Aorta (tissue), 5 donors: ENCODE results near the gene KRT83. TPM values are rescaled to one million over a fixed set of nuclear protein-coding genes. Genes with fewer than 3 reads are reported as not detected.
A peak's percentile ranks its signal among the peaks of the same experiment; 100 is the strongest.
"Not testable (repeated sequence)": the region's sequence is repeated elsewhere in the genome, so short reads cannot be mapped to it uniquely, and the experiment has no call there.

Experiments used
- ATAC-seq: fragments of 200-7000 bp; cut with Tn5 transposase; one replicate; pipeline ENCODE4 v1.9.1; 2022; ENCODE audit warnings: moderate library complexity; ENCODE audit not compliant: low FRiP score
- DNase-seq, 2 donors: peaks; one replicate each; pipeline ENCODE4 v3.0.0-alpha.2; 2020
- H3K27ac ChIP-seq, 2 donors: one replicate each; pipeline ENCODE4 v1.5.1; 2013; ENCODE audit warnings: low read length in 2 of 2, mild to moderate bottlenecking in 2 of 2, moderate library complexity in 2 of 2, control low read depth in 1 of 2, inconsistent platforms in 1 of 2, low read depth in 1 of 2
- H3K27me3 ChIP-seq, 2 donors: one replicate each; pipeline ENCODE4 v1.6.1; 2013; ENCODE audit warnings: control low read depth in 1 of 2, low read length in 1 of 2, mild to moderate bottlenecking in 1 of 2, moderate library complexity in 1 of 2; ENCODE audit not compliant: insufficient read depth in 2 of 2, control insufficient read depth in 1 of 2
- H3K36me3 ChIP-seq, 2 donors: one replicate each; pipeline ENCODE4 v1.6.1; 2013; ENCODE audit warnings: control low read depth in 1 of 2, low read length in 1 of 2, mild to moderate bottlenecking in 1 of 2; ENCODE audit not compliant: insufficient read depth in 2 of 2, control insufficient read depth in 1 of 2
- H3K4me1 ChIP-seq, 2 donors: one replicate each; pipeline ENCODE4 v1.6.1; 2013; ENCODE audit warnings: low read length in 2 of 2, control low read depth in 1 of 2, mild to moderate bottlenecking in 1 of 2, moderate library complexity in 1 of 2; ENCODE audit not compliant: insufficient read depth in 2 of 2, control insufficient read depth in 1 of 2
- H3K4me3 ChIP-seq, 2 donors: one replicate each; pipeline ENCODE4 v1.5.1; 2013; ENCODE audit warnings: low read length in 2 of 2, control low read depth in 1 of 2, mild to moderate bottlenecking in 1 of 2
- H3K9me3 ChIP-seq: one replicate; pipeline ENCODE4 v1.6.1; 2013; ENCODE audit warnings: mild to moderate bottlenecking, low read length; ENCODE audit not compliant: control insufficient read depth
- WGBS, 2 donors: extraction: QIAGEN DNeasy Blood & Tissue Kit; methylation state at CpG; one replicate each; pipeline ENCODE4 v1.1.7; 2013; 5-methylcytosine and 5-hydroxymethylcytosine counted together
- intact Hi-C, 2 donors: fragments of 100-400 bp; cut with DNase I; formaldehyde crosslinking; loops; one replicate each; pipeline versions ENCODE4 v1.14.2 to v1.15.0; 2022
- polyA plus RNA-seq, 2 donors: library from polyadenylated mRNA; stranded (reverse); fragments of 200-250 nt; gene quantifications; one replicate each; pipeline ENCODE4 v1.2.3, GENCODE V29; 2013
- total RNA-seq, 2 donors: library from RNA; stranded (reverse); fragmentation: NEBNext Ultra II Directional; extraction: Animal tissue kit (Norgen Biotek cat#: 25700); gene quantifications; one replicate each; pipeline ENCODE4 v1.2.1, GENCODE V29; 2021
- donor health status: healthy with polysubstance abuse.
- donor health status: Bipolar disorder and iron deficiency.
- donor health status: DM: no; HTN: no; CAD: no.
- donor health status: DM: no; HTN: no; CAD: no.
- donor health status: DM: yes; HTN: yes; CAD: no.

Gene KRT83
- total and polyA plus RNA-seq, 4 donors: not detected

- Histone ChIP-seq H3K9me3 (no peaks in the 10 kb centered on the region), H3K36me3 (no peaks in the 10 kb centered on the region), H3K4me1 (no peaks in the 10 kb centered on the region), H3K4me3 (no peak overlapping the region), H3K27me3 (no peaks in the 10 kb centered on the region), H3K27ac (no peak overlapping the region)
- intact Hi-C loops: no loop called here
- WGBS, 2 donors: 86 to 89% methylated on average over 6 of the region's 6 CpGs
- DNase-seq: no peak
- no peak for ATAC-seq
These were observed 28.0 kb upstream of the KRT83 start for GRCh38 chr12:52349196-52349595.

GRCh38 chr12:52347551-52348510 lies 26.6 kb upstream of the KRT83 start:
- Histone ChIP-seq H3K9me3 (peaks cover 2% of the 10 kb centered on the region), H3K36me3 (no peaks in the 10 kb centered on the region), H3K4me1 (no peaks in the 10 kb centered on the region), H3K27me3 (no peaks in the 10 kb centered on the region), H3K4me3 (no peak overlapping the region), H3K27ac (no peak overlapping the region)
- 86 to 87% methylated on average over 16 of the region's 16 CpGs for WGBS, 2 donors
- DNase-seq: peak; percentile 26 to 47
- ATAC-seq: no peak
- intact Hi-C loops: no loop called here

- Histone ChIP-seq H3K9me3 (peaks cover 2% of the 10 kb centered on the region), H3K4me3 (no peak overlapping the region), H3K27ac (no peak overlapping the region), H3K27me3 (no peaks in the 10 kb centered on the region), H3K4me1 (no peaks in the 10 kb centered on the region), H3K36me3 (no peaks in the 10 kb centered on the region)
- DNase-seq (peak; percentile 13 to 28), ATAC-seq (peak; percentile 6)
- 87 to 88% methylated on average over 9 of the region's 9 CpGs for WGBS, 2 donors
- intact Hi-C loops: no loop called here
These were observed 25.8 kb upstream of the KRT83 start for GRCh38 chr12:52347016-52347415.

- ATAC-seq (peak; percentile 19), DNase-seq (peak; percentile 33 to 48)
- intact Hi-C loops: no loop called here
- peaks cover 2% of the 10 kb centered on the region for H3K9me3 ChIP-seq
- H3K27me3 ChIP-seq: no peaks in the 10 kb centered on the region
- H3K36me3 ChIP-seq: no peaks in the 10 kb centered on the region
- no peaks in the 10 kb centered on the region for H3K4me1 ChIP-seq
- H3K27ac ChIP-seq: no peak overlapping the region
- H3K4me3 ChIP-seq: no peak overlapping the region
- 13 to 25% methylated on average over 4 of the region's 4 CpGs for WGBS, 2 donors
These were observed 25.4 kb upstream of the KRT83 start for GRCh38 chr12:52346593-52346992.

- peak in 1 of 2 donors; percentile 51 for DNase-seq
- ATAC-seq, H3K27ac ChIP-seq, H3K4me1 ChIP-seq, H3K9me3 ChIP-seq, H3K27me3 ChIP-seq, H3K4me3 ChIP-seq, H3K36me3 ChIP-seq, intact Hi-C loops: not testable (repeated sequence)
- 95% methylated on average over 8 of the region's 8 CpGs for WGBS, 2 donors
These were observed 23.8 kb upstream of the KRT83 start for GRCh38 chr12:52345041-52345440.

GRCh38 chr12:52344111-52344510 lies 22.9 kb upstream of the KRT83 start:
- DNase-seq (peak in 1 of 2 donors; percentile 52), ATAC-seq (no peak)
- no peak overlapping the region for H3K27ac ChIP-seq
- H3K4me3 ChIP-seq: no peak overlapping the region
- no peaks in the 10 kb centered on the region for H3K4me1 ChIP-seq
- 96 to 98% methylated on average over 12 of the region's 12 CpGs for WGBS, 2 donors
- H3K27me3 ChIP-seq: no peaks in the 10 kb centered on the region
- intact Hi-C loops: no loop called here
- H3K9me3 ChIP-seq: peaks cover 2% of the 10 kb centered on the region
- no peaks in the 10 kb centered on the region for H3K36me3 ChIP-seq

GRCh38 chr12:52343550-52343949 lies 22.4 kb upstream of the KRT83 start:
- Histone ChIP-seq H3K4me3 (no peak overlapping the region), H3K27me3 (no peaks in the 10 kb centered on the region), H3K4me1 (no peaks in the 10 kb centered on the region), H3K36me3 (no peaks in the 10 kb centered on the region), H3K27ac (no peak overlapping the region), H3K9me3 (peaks cover 2% of the 10 kb centered on the region)
- no peak for ATAC-seq
- intact Hi-C loops: no loop called here
- 73 to 97% methylated on average over 2 of the region's 2 CpGs for WGBS, 2 donors
- peak in 1 of 2 donors; percentile 31 for DNase-seq

GRCh38 chr12:52342781-52343490 lies 21.7 kb upstream of the KRT83 start:
- DNase-seq: no peak
- intact Hi-C loops: no loop called here
- Histone ChIP-seq H3K27me3 (no peaks in the 10 kb centered on the region), H3K4me3 (no peak overlapping the region), H3K4me1 (no peaks in the 10 kb centered on the region), H3K27ac (no peak overlapping the region), H3K36me3 (no peaks in the 10 kb centered on the region), H3K9me3 (peaks cover 2% of the 10 kb centered on the region)
- 95 to 98% methylated on average over 2 of the region's 2 CpGs for WGBS, 2 donors
- no peak for ATAC-seq
